PC-9 (cell line): ENCODE results near the gene AP4B1. TPM values are rescaled to one million over a fixed set of nuclear protein-coding genes. Genes with fewer than 3 reads are reported as not detected.

Experiments used
- BruUV-seq: library from RNA; stranded (reverse); fragments of 400-500 nt; replicated peaks from 2 replicates; lab custom pipeline; 2021; lab: Mats Ljungman, UMichigan
- CTCF ChIA-PET: fragments of 300-600 bp; sonication (Branson Sonifier 250); formaldehyde crosslinking; loops from one replicate; lab custom pipeline; 2022; ENCODE audit warnings: antibody characterized with exemption; lab: Charles Lee
- POLR2A ChIA-PET: fragments of 300-600 bp; sonication (Branson Sonifier 250); formaldehyde crosslinking; loops from one replicate; lab custom pipeline; 2022; ENCODE audit warnings: antibody characterized with exemption; ENCODE audit not compliant: unreplicated experiment; lab: Charles Lee
- DNase-seq, 2 experiments: peaks; one replicate each; pipeline versions ENCODE4 v3.0.0 to v3.0.0-alpha.2; 2015 to 2022; ENCODE audit warnings: mixed read lengths in 1 of 2
- H2AFZ ChIP-seq: fragments of 200-600 bp; sonication (generic); 2 replicates; pipeline ENCODE4 v1.8.1; 2017; ENCODE audit warnings: antibody characterized with exemption
- H3F3A ChIP-seq: fragments of 200-600 bp; sonication (generic); 2 replicates; pipeline ENCODE4 v1.8.1; 2017; ENCODE audit warnings: antibody characterized with exemption, mild to moderate bottlenecking, low read depth; ENCODE audit not compliant: insufficient read depth
- H3K27ac ChIP-seq: fragments of 200-600 bp; sonication (generic); 2 replicates; pipeline ENCODE4 v1.6.1; 2016; ENCODE audit warnings: mixed run types
- H3K27me3 ChIP-seq: fragments of 200-600 bp; sonication (generic); 2 replicates; pipeline ENCODE4 v1.6.1; 2016; ENCODE audit warnings: low read depth, mixed run types; ENCODE audit not compliant: insufficient read depth
- H3K36me3 ChIP-seq: fragments of 200-600 bp; sonication (generic); 2 replicates; pipeline ENCODE4 v1.6.1; 2016; ENCODE audit warnings: low read depth, mixed run types
- H3K4me1 ChIP-seq: fragments of 200-600 bp; sonication (generic); replicated peaks from 2 replicates; pipeline ENCODE4 v1.6.1; 2016; ENCODE audit warnings: mixed run types; ENCODE audit not compliant: insufficient read depth
- H3K4me2 ChIP-seq: fragments of 200-600 bp; sonication (generic); 2 replicates; pipeline ENCODE4 v1.6.1; 2017; ENCODE audit warnings: mixed run types
- H3K4me3 ChIP-seq: fragments of 200-600 bp; sonication (generic); 2 replicates; pipeline ENCODE4 v1.6.1; 2016; ENCODE audit warnings: mixed run types
- H3K79me2 ChIP-seq: fragments of 200-600 bp; sonication (generic); 2 replicates; pipeline ENCODE4 v1.6.1; 2017; ENCODE audit warnings: low read depth, mixed run types
- H3K9me2 ChIP-seq: fragments of 200-600 bp; sonication (generic); 2 replicates; pipeline ENCODE4 v1.8.1; 2017; ENCODE audit warnings: mild to moderate bottlenecking; ENCODE audit not compliant: insufficient read depth
- H3K9me3 ChIP-seq: fragments of 200-600 bp; sonication (generic); 2 replicates; pipeline ENCODE4 v1.8.1; 2016; ENCODE audit warnings: low read depth; ENCODE audit not compliant: insufficient read depth
- H4K20me1 ChIP-seq: fragments of 200-600 bp; sonication (generic); 2 replicates; pipeline ENCODE4 v1.8.1; 2017; ENCODE audit not compliant: insufficient read depth
- CTCF ChIP-seq: fragments of 200-600 bp; sonication (generic); conservative IDR thresholded peaks from 2 replicates; pipeline ENCODE4 v1.6.1; 2017; ENCODE audit warnings: mixed run types, antibody characterized with exemption, mild to moderate bottlenecking, moderate library complexity
- EZH2 ChIP-seq: fragments of 200-600 bp; sonication (generic); IDR thresholded peaks from 2 replicates; pipeline ENCODE4 v1.8.0; 2017; ENCODE audit warnings: antibody characterized with exemption, low read depth
- intact Hi-C: fragments of 100-400 bp; cut with micrococcal nuclease; formaldehyde crosslinking; loops from one replicate; pipeline ENCODE4 v1.10.0; 2022; ENCODE audit not compliant: unreplicated experiment
- total RNA-seq: library from RNA; stranded (reverse); gene quantifications from 2 replicates; pipeline ENCODE4 v1.2.3, GENCODE V29; 2021

AP4B1 gene
- total RNA-seq, 1 experiment from 2014 or later: 11.7 TPM

- no peaks in the 10 kb centered on the region for H3K4me1 ChIP-seq
- no peaks in the 10 kb centered on the region for H4K20me1 ChIP-seq
- H2AFZ ChIP-seq: no peak overlapping the region
- H3F3A ChIP-seq: no peaks in the 10 kb centered on the region
- no peaks in the 10 kb centered on the region for H3K9me3 ChIP-seq
- H3K4me2 ChIP-seq: no peak overlapping the region
- no peak for DNase-seq
- intact Hi-C loops: no loop called here
- BruUV-seq: no TSS peak
- H3K79me2 ChIP-seq: no peaks in the 10 kb centered on the region
- no peaks in the 10 kb centered on the region for H3K27me3 ChIP-seq
- TF ChIP-seq CTCF (no peak), EZH2 (no peak)
- no peak overlapping the region for H3K27ac ChIP-seq
- no peaks in the 10 kb centered on the region for H3K9me2 ChIP-seq
- H3K4me3 ChIP-seq: no peak overlapping the region
- ChIA-PET POLR2A (interaction anchor here (0.6 kb wide), 2 partner anchors 9 to 160 kb away, joined by 3 to 6 read pairs; no protein-coding TSS in a partner anchor), CTCF (no interaction called here)
- H3K36me3 ChIP-seq: no peaks in the 10 kb centered on the region
Observed at GRCh38 chr1:113859478-113860175, 45.0 kb downstream of the AP4B1 start.

GRCh38 chr1:113858982-113859381 is 45.6 kb downstream of the AP4B1 start:
- no peak for TF ChIP-seq EZH2
- TF ChIP-seq CTCF: no peak
- Histone ChIP-seq H2AFZ (no peak overlapping the region), H3K27me3 (no peaks in the 10 kb centered on the region), H3K4me1 (no peaks in the 10 kb centered on the region), H3K9me2 (no peaks in the 10 kb centered on the region), H3K4me2 (no peak overlapping the region), H4K20me1 (no peaks in the 10 kb centered on the region), H3F3A (no peaks in the 10 kb centered on the region), H3K9me3 (no peaks in the 10 kb centered on the region), H3K36me3 (no peaks in the 10 kb centered on the region), H3K79me2 (no peaks in the 10 kb centered on the region), H3K27ac (no peak overlapping the region), H3K4me3 (no peak overlapping the region)
- POLR2A ChIA-PET: interaction anchor here (0.6 kb wide), 1 partner anchor 9 kb away, joined by 6 read pairs; no protein-coding TSS in a partner anchor
- CTCF ChIA-PET: no interaction called here
- no TSS peak for BruUV-seq
- intact Hi-C loops: no loop called here
- DNase-seq: no peak

GRCh38 chr1:113858418-113858817 is 46.2 kb downstream of the AP4B1 start:
- Histone ChIP-seq H3F3A (no peaks in the 10 kb centered on the region), H3K4me3 (no peak overlapping the region), H3K4me1 (no peaks in the 10 kb centered on the region), H3K27ac (no peak overlapping the region), H3K9me2 (no peaks in the 10 kb centered on the region), H3K36me3 (no peaks in the 10 kb centered on the region), H3K9me3 (no peaks in the 10 kb centered on the region), H3K4me2 (no peak overlapping the region), H4K20me1 (no peaks in the 10 kb centered on the region), H3K79me2 (no peaks in the 10 kb centered on the region), H2AFZ (no peak overlapping the region; the same call in 1 of the 2 replicates), H3K27me3 (no peaks in the 10 kb centered on the region)
- no TSS peak for BruUV-seq
- no peak for DNase-seq
- CTCF ChIA-PET: no interaction called here
- intact Hi-C loops: no loop called here
- TF ChIP-seq EZH2: no peak
- TF ChIP-seq CTCF: no peak
- POLR2A ChIA-PET: no interaction called here
